Fibroblast of villous mesenchyme (primary cell): ENCODE data around the gene NDUFB10. TPM values are rescaled to one million over a fixed set of nuclear protein-coding genes. Genes with fewer than 3 reads are reported as not detected.

Experiments
- DNase-seq: peaks from one replicate; pipeline ENCODE4 v3.0.0-alpha.2; 2010; ENCODE audit warnings: low read depth
- H3K4me3 ChIP-seq: 2 replicates; pipeline ENCODE4 v1.5.1; 2011; ENCODE audit warnings: low read depth, mild to moderate bottlenecking, low read length
- CTCF ChIP-seq: IDR thresholded peaks from 2 replicates; pipeline ENCODE4 v1.5.1; 2012; ENCODE audit warnings: low read depth, mild to moderate bottlenecking, low read length; ENCODE audit not compliant: insufficient read depth
- total RNA-seq: library from RNA; depleted of rRNA; stranded (reverse); fragments of >200 nt; gene quantifications from 2 replicates; pipeline ENCODE4 v1.2.3, GENCODE V29; 2012

The NDUFB10 gene
- total RNA-seq, 1 donor = 87.2 TPM

GRCh38 chr16:1980030-1980769 lies 20.9 kb downstream of the NDUFB10 start:
- H3K4me3 ChIP-seq = no peak overlapping the region
- no peak for DNase-seq
- no peak for TF ChIP-seq CTCF

- DNase-seq = no peak
- H3K4me3 ChIP-seq = no peak overlapping the region
- no peak for TF ChIP-seq CTCF
Measured at GRCh38 chr16:1980770-1981087, 21.4 kb downstream of the NDUFB10 start.

GRCh38 chr16:1981398-1981836 lies 22.1 kb downstream of the NDUFB10 start, which contains the start of gene NOXO1:
Gene NOXO1 (minus strand): TSS chr16:1981469. CDS start chr16:1981179, 290 bp downstream.
- no peak for DNase-seq
- H3K4me3 ChIP-seq = no peak within 1 kb of the TSS
- TF ChIP-seq CTCF = no peak

GRCh38 chr16:1982013-1982433 lies 22.7 kb downstream of the NDUFB10 start:
- no peak for TF ChIP-seq CTCF
- DNase-seq = no peak

GRCh38 chr16:1982991-1983543 lies 23.7 kb downstream of the NDUFB10 start:
- TF ChIP-seq CTCF = peak; percentile 40
- no peak for DNase-seq
- H3K4me3 ChIP-seq = peak overlapping the region; percentile 65

More at GRCh38 chr16:1982013-1982433, 22.7 kb downstream of the NDUFB10 start:
- H3K4me3 ChIP-seq = no peak overlapping the region

GRCh38 chr16:1983544-1984346 lies 24.4 kb downstream of the NDUFB10 start, which contains the start of gene GFER:
Gene GFER (plus strand): TSS chr16:1984193. CDS start chr16:1984219, 26 bp downstream.
- DNase-seq = peak; percentile 96
- TF ChIP-seq CTCF = peak; percentile 31
- peak within 1 kb of the TSS; percentile 75 for H3K4me3 ChIP-seq
